ENCODE measurements around the gene PRAMEF14. TPM values are rescaled to one million over a fixed set of nuclear protein-coding genes. Genes with fewer than 3 reads are reported as not detected.
"Not testable (repeated sequence)": the region's sequence is repeated elsewhere in the genome, so short reads cannot be mapped to it uniquely, and the experiment has no call there.

Gene PRAMEF14, protein sequence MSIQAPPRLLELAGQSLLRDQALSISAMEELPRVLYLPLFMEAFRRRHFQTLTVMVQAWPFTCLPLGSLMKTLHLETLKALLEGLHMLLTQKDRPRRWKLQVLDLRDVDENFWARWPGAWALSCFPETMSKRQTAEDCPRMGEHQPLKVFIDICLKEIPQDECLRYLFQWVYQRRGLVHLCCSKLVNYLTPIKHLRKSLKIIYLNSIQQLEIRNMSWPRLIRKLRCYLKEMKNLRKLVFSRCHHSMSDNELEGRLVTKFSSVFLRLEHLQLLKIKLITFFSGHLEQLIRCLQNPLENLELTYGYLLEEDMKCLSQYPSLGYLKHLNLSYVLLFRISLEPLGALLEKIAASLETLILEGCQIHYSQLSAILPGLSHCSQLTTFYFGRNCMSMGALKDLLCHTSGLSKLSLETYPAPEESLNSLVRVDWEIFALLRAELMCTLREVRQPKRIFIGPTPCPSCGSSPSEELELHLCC
- total RNA-seq (not detected), polyA plus RNA-seq (not detected)

- H3K4me3 ChIP-seq (ENCODE audit: low read depth in 1 of 3, low read length in 3 of 3); H3K9ac ChIP-seq (ENCODE audit: low read depth in 1 of 2, low read length in 2 of 2); H3K36me3 ChIP-seq (ENCODE audit: control insufficient read depth in 4 of 4, insufficient read depth in 3 of 4, low read depth in 1 of 4, low read length in 3 of 4); DNase-seq (ENCODE audit: low spot score); H3K9me3 ChIP-seq (ENCODE audit: control insufficient read depth in 4 of 4, low read length in 3 of 4); H3K27me3 ChIP-seq (ENCODE audit: control insufficient read depth in 4 of 4, insufficient read depth in 4 of 4, low read length in 3 of 4); H3K4me1 ChIP-seq (ENCODE audit: control insufficient read depth in 4 of 4, insufficient read depth in 4 of 4, low read length in 3 of 4); H3K27ac ChIP-seq (ENCODE audit: low read depth in 1 of 2, low read length in 2 of 2): not testable (repeated sequence)
- 68% methylated on average over 7 of the region's 7 CpGs for WGBS
These were observed at the start of gene PRAMEF14 for GRCh38 chr1:13347034-13347433. Gene PRAMEF14 (minus strand): TSS chr1:13347134. CDS start chr1:13345314, 1,820 bp downstream.

DNA sequence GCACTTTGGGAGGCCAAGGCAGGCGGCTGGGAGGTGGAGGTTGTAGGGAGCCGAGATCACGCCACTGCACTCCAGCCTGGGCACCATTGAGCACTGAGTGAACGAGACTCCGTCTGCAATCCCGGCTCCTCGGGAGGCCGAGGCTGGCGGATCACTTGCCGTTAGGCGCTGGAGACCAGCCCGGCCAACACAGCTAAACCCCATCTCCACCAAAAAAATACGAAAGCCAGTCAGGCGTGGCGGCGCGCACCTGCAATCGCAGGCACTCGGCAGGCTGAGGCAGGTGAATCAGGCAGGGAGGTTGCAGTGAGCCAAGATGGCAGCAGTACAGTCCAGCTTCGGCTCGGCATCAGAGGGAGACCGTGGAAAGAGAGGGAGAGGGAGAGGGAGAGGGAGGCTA, 48.4 kb upstream of the PRAMEF14 start:
- not testable (repeated sequence) for DNase-seq (ENCODE audit: low spot score); H3K36me3 ChIP-seq (ENCODE audit: control insufficient read depth in 4 of 4, insufficient read depth in 3 of 4, low read depth in 1 of 4, low read length in 3 of 4); H3K27me3 ChIP-seq (ENCODE audit: control insufficient read depth in 4 of 4, insufficient read depth in 4 of 4, low read length in 3 of 4); H3K27ac ChIP-seq (ENCODE audit: low read depth in 1 of 2, low read length in 2 of 2); H3K9ac ChIP-seq (ENCODE audit: low read depth in 1 of 2, low read length in 2 of 2); H3K4me3 ChIP-seq (ENCODE audit: low read depth in 1 of 3, low read length in 3 of 3); H3K4me1 ChIP-seq (ENCODE audit: control insufficient read depth in 4 of 4, insufficient read depth in 4 of 4, low read length in 3 of 4); H3K9me3 ChIP-seq (ENCODE audit: control insufficient read depth in 4 of 4, low read length in 3 of 4)
- 93% methylated on average over 22 of the region's 22 CpGs for WGBS

DNA sequence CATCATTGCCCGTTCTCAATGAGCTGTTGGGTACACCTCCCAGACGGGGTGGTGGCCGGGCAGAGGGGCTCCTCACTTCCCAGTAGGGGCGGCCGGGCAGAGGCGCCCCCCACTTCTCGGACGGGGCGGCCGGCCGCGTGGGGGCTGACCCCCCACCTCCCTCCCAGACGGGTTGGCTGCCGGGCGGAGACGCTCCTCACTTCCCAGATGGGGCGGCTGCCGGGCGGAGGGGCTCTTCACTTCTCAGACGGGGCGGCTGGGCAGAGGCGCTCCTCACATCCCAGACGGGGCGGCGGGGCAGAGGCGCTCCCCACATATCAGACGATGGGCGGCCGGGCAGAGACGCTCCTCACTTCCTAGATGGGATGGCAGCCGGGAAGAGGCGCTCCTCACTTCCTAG, 47.8 kb upstream of the PRAMEF14 start:
- not testable (repeated sequence) for H3K4me1 ChIP-seq (ENCODE audit: control insufficient read depth in 4 of 4, insufficient read depth in 4 of 4, low read length in 3 of 4); H3K36me3 ChIP-seq (ENCODE audit: control insufficient read depth in 4 of 4, insufficient read depth in 3 of 4, low read depth in 1 of 4, low read length in 3 of 4); H3K27me3 ChIP-seq (ENCODE audit: control insufficient read depth in 4 of 4, insufficient read depth in 4 of 4, low read length in 3 of 4); H3K9ac ChIP-seq (ENCODE audit: low read depth in 1 of 2, low read length in 2 of 2); H3K27ac ChIP-seq (ENCODE audit: low read depth in 1 of 2, low read length in 2 of 2); DNase-seq (ENCODE audit: low spot score); H3K4me3 ChIP-seq (ENCODE audit: low read depth in 1 of 3, low read length in 3 of 3); H3K9me3 ChIP-seq (ENCODE audit: control insufficient read depth in 4 of 4, low read length in 3 of 4)
- WGBS, result 92% methylated on average over 32 of the region's 32 CpGs

DNA sequence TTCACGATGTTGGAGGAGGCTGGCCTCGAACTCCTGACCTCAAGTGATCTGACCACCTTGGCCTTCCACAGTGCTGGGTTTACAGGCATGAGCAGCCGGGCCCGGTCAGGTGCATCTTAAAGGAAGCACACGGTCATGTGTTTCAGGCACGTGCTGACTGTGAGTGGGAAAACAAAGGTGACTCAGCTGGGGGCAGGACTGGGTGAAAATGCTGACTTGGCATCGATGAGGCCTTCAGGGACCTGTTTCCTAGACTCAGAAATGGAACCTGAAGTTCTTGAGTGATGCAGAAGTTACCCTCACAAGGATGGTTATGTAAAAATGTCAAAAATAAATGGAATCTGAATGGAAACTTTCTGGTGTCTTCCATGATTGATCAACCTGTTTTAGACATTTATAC, 46.1 kb upstream of the PRAMEF14 start:
- WGBS, result 68% methylated on average over 7 of the region's 7 CpGs
- H3K27ac ChIP-seq (ENCODE audit: low read depth in 1 of 2, low read length in 2 of 2); DNase-seq (ENCODE audit: low spot score); H3K9ac ChIP-seq (ENCODE audit: low read depth in 1 of 2, low read length in 2 of 2); H3K27me3 ChIP-seq (ENCODE audit: control insufficient read depth in 4 of 4, insufficient read depth in 4 of 4, low read length in 3 of 4); H3K36me3 ChIP-seq (ENCODE audit: control insufficient read depth in 4 of 4, insufficient read depth in 3 of 4, low read depth in 1 of 4, low read length in 3 of 4); H3K4me1 ChIP-seq (ENCODE audit: control insufficient read depth in 4 of 4, insufficient read depth in 4 of 4, low read length in 3 of 4); H3K4me3 ChIP-seq (ENCODE audit: low read depth in 1 of 3, low read length in 3 of 3); H3K9me3 ChIP-seq (ENCODE audit: control insufficient read depth in 4 of 4, low read length in 3 of 4): not testable (repeated sequence)

DNA sequence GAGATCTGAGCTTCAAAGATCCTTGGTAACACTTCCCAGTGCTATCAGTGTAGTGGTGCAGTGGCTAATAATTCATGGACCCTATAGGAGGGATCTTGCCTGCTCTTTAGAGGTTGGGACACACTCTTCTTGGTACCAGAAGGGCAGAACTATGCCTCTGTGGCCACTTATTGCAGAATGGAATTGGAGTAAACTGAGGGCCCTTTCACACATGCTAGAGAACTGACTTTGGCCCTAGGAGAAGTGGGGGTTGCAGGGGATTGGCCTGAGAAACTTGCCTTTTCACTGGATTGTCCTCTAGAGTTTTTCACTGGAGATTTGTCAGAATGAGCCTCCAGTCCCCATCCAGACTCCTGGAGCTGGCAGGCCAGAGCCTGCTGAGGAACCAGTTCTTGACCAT, 42.4 kb upstream of the PRAMEF14 start, which contains the start of gene PRAMEF17:
TSS of gene PRAMEF17 (plus strand) at position 301 of the 400 bp plus-strand sequence. CDS start at position 327, 26 bp downstream.
- not testable (repeated sequence) for H3K9me3 ChIP-seq (ENCODE audit: control insufficient read depth in 4 of 4, low read length in 3 of 4); H3K36me3 ChIP-seq (ENCODE audit: control insufficient read depth in 4 of 4, insufficient read depth in 3 of 4, low read depth in 1 of 4, low read length in 3 of 4); H3K27ac ChIP-seq (ENCODE audit: low read depth in 1 of 2, low read length in 2 of 2); DNase-seq (ENCODE audit: low spot score); H3K27me3 ChIP-seq (ENCODE audit: control insufficient read depth in 4 of 4, insufficient read depth in 4 of 4, low read length in 3 of 4); H3K9ac ChIP-seq (ENCODE audit: low read depth in 1 of 2, low read length in 2 of 2); H3K4me1 ChIP-seq (ENCODE audit: control insufficient read depth in 4 of 4, insufficient read depth in 4 of 4, low read length in 3 of 4); H3K4me3 ChIP-seq (ENCODE audit: low read depth in 1 of 3, low read length in 3 of 3)

DNA sequence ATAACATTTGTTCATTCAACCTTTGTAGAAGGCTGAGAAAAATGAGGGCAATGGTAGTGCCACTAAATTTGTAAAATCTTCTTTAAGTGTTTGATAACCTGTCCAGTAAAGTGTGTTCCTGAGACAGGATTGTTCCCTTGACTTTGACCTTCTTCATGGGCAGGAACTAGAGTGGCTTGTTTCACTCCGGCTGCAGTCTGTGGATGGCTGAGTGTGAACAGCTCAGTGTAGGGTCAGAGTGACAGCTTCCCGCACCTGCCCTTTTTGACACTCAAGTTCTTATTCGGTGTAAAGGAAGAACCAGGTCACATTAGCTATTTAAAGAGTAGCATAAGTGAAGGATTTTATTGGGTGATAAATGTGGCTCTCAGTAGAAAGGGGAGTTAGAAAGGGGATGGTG, 33.4 kb upstream of the PRAMEF14 start:
- H3K27me3 ChIP-seq (ENCODE audit: control insufficient read depth in 4 of 4, insufficient read depth in 4 of 4, low read length in 3 of 4); DNase-seq (ENCODE audit: low spot score); H3K4me3 ChIP-seq (ENCODE audit: low read depth in 1 of 3, low read length in 3 of 3); H3K4me1 ChIP-seq (ENCODE audit: control insufficient read depth in 4 of 4, insufficient read depth in 4 of 4, low read length in 3 of 4); H3K9me3 ChIP-seq (ENCODE audit: control insufficient read depth in 4 of 4, low read length in 3 of 4); H3K36me3 ChIP-seq (ENCODE audit: control insufficient read depth in 4 of 4, insufficient read depth in 3 of 4, low read depth in 1 of 4, low read length in 3 of 4); H3K27ac ChIP-seq (ENCODE audit: low read depth in 1 of 2, low read length in 2 of 2); H3K9ac ChIP-seq (ENCODE audit: low read depth in 1 of 2, low read length in 2 of 2): not testable (repeated sequence)
- WGBS, result 76% methylated on average over 3 of the region's 3 CpGs

DNA sequence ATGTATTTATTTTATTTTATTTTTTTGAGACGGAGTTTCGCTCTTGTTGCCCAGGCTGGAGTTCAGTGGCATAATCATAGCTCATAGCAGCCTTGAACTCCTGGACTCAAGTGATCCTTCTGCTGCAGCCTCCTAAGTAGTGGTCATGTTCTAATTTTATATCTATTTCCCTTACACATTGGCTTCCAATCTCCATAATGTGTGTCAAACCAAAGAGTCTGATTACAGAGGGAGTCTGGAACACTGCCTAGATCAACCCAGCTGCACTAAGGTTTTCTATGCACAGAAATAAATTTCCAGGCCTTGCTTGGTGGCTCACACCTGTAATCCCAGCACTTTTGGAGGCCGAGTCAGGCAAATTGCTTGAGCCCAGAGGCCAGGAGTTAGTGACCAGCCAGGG, 32.0 kb upstream of the PRAMEF14 start:
- H3K9ac ChIP-seq (ENCODE audit: low read depth in 1 of 2, low read length in 2 of 2); H3K4me3 ChIP-seq (ENCODE audit: low read depth in 1 of 3, low read length in 3 of 3); H3K27me3 ChIP-seq (ENCODE audit: control insufficient read depth in 4 of 4, insufficient read depth in 4 of 4, low read length in 3 of 4); DNase-seq (ENCODE audit: low spot score); H3K4me1 ChIP-seq (ENCODE audit: control insufficient read depth in 4 of 4, insufficient read depth in 4 of 4, low read length in 3 of 4); H3K27ac ChIP-seq (ENCODE audit: low read depth in 1 of 2, low read length in 2 of 2); H3K36me3 ChIP-seq (ENCODE audit: control insufficient read depth in 4 of 4, insufficient read depth in 3 of 4, low read depth in 1 of 4, low read length in 3 of 4); H3K9me3 ChIP-seq (ENCODE audit: control insufficient read depth in 4 of 4, low read length in 3 of 4): not testable (repeated sequence)
- 80% methylated on average over 3 of the region's 3 CpGs for WGBS

Data from liver (tissue), 9 donors.